T-helper 2 cell treated with Interferon-gamma antibody and Interleukin-4, amounts not matched to agents 5 μg/mL and 100 μg/mL, for 36 hours (primary cell): ENCODE results near the gene NFE2.
"Not testable (repeated sequence)": the region's sequence is repeated elsewhere in the genome, so short reads cannot be mapped to it uniquely, and the experiment has no call there.

Source experiments
- DNase-seq: peaks from one replicate; pipeline ENCODE4 v3.0.0; 2021; ENCODE audit warnings: low spot score
- H3K27ac Mint-ChIP-seq: one replicate; pipeline ENCODE4 v1.8.0; 2021; ENCODE audit warnings: mild to moderate bottlenecking, mixed read lengths
- H3K27me3 Mint-ChIP-seq: one replicate; pipeline ENCODE4 v1.8.0; 2021; ENCODE audit warnings: low read depth, mixed read lengths
- H3K36me3 Mint-ChIP-seq: one replicate; pipeline ENCODE4 v1.8.0; 2021; ENCODE audit warnings: low read depth, mixed read lengths
- H3K4me1 Mint-ChIP-seq: one replicate; pipeline ENCODE4 v1.8.0; 2021; ENCODE audit warnings: low read depth, mixed read lengths
- H3K4me3 Mint-ChIP-seq: one replicate; pipeline ENCODE4 v1.8.0; 2022; ENCODE audit warnings: mild to moderate bottlenecking, moderate library complexity, mixed read lengths
- H3K9me3 Mint-ChIP-seq: one replicate; pipeline ENCODE4 v1.8.0; 2021; ENCODE audit warnings: mixed read lengths

The NFE2 gene

DNA sequence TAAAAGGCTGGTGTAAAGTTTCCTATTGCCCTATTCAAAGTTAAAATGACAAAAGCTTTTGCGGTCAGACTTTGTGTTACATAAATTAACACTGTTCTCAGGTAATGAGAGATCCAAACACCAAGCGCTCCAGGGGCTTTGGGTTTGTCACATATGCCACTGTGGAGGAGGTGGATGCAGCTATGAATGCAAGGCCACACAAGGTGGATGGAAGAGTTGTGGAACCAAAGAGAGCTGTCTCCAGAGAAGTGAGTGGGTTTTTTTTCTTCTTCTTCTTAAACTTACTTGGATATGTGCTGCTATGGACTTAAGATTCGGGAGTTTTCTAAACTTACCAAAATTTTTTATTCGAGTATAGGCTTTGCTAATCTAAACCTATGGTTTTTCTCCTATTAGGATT is 19.1 kb downstream of the NFE2 start:
- not testable (repeated sequence) for DNase-seq, H3K27ac Mint-ChIP-seq, H3K27me3 Mint-ChIP-seq, H3K4me3 Mint-ChIP-seq, H3K9me3 Mint-ChIP-seq
- Mint-ChIP-seq H3K4me1 (peaks cover 49% of the 10 kb centered on the region), H3K36me3 (peaks cover 13% of the 10 kb centered on the region)

DNA sequence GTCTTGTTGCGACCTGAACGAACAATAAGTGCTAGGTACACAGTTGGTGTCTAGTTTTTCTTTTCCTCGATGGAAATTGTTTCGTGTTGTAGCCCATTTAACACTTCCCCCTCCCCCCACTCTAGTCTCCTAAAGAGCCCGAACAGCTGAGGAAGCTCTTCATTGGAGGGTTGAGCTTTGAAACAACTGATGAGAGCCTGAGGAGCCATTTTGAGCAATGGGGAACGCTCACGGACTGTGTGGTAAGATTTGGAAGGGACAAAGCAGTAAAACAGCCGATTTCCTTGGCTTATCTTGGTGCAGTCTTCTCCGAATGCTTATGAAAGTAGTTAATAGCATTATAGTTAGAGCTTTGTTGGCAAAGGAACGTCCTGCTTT is 19.6 kb downstream of the NFE2 start:
- DNase-seq, H3K27me3 Mint-ChIP-seq, H3K27ac Mint-ChIP-seq, H3K9me3 Mint-ChIP-seq, H3K4me3 Mint-ChIP-seq: not testable (repeated sequence)
- Mint-ChIP-seq H3K36me3 (peaks cover 18% of the 10 kb centered on the region), H3K4me1 (peaks cover 52% of the 10 kb centered on the region)

DNA sequence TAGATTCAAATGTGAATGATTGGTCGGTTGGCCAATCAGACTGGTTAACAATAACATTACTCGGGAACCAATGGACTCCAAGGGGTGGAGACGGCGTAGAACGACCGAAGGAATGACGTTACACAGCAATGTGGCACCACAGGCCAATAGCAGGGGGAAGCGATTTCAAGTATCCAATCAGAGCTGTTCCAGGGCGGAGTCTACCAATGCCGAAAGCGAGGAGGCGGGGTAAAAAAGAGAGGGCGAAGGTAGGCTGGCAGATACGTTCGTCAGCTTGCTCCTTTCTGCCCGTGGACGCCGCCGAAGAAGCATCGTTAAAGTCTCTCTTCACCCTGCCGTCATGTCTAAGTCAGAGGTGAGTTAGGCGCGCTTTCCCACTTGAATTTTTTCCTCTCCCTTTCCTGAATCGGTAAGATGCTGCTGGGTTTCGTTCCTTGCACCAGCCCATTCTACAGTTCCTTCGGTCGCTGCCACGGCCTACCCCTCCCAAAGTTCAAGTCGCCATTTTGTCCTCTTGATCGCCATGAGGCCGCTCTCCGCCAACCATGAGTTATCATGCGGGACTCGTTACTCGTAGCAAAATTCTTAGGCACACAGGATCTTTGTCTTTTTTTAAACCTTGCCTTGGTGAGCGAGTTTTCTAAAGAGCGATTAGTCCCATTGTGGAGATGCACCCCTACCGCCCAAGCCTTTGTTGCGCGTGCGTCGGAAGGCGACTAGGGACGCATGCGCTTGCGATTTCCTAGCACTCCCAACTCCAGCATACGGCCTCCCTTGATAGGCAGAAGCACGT is 20.2 kb downstream of the NFE2 start, which contains the start of gene HNRNPA1:
TSS of gene HNRNPA1 (plus strand) at position 259 of the 793 bp plus-strand sequence. CDS start at position 341, 82 bp downstream.
- Mint-ChIP-seq H3K9me3 (no peaks in the 10 kb centered on the region), H3K36me3 (peaks cover 22% of the 10 kb centered on the region), H3K4me3 (no peak within 1 kb of the TSS), H3K27ac (no peak within 1 kb of the TSS), H3K4me1 (peaks cover 52% of the 10 kb centered on the region), H3K27me3 (no peaks in the 10 kb centered on the region)
- DNase-seq: peak; percentile 95

DNA sequence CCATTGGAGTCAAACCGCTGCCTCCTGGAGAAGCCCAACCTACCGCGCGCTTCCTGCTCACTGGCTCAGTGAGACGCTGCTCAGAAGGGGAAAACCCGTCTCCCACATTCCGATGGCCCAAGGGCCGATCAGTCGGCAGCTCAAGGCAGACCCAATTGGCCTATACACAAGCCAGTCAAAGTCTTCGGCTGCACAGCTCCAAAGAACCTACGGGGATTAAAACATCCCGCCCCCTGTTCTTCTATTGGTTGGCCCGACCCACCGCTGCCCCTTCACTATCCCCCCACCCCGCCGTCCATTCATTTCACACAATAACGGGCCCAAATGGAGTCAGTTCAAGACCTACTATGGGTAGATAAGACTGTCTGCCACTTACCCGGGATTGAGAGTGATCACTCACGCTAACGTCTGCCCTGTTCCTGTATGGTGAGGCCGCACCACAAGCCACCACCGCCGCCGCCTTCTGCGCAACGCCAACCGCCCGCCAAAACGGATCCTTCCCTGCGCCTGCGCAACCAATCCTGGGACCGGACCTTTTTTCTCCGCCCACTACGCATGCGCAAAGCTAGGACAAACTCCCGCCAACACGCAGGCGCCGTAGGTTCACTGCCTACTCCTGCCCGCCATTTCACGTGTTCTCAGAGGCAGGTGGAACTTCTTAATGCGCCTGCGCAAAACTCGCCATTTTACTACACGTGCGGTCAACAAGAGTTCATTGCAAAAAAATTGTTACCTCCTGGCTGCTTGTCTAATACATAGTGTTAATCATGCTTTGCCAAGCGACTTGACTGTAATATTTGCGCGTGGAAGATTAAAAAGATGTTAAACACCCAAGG is 21.0 kb downstream of the NFE2 start, which contains the start of gene CBX5:
TSS of gene CBX5 (minus strand) at position 491 of the 836 bp plus-strand sequence. CDS start 22,472 bp downstream, outside the sequence.
- no peak within 1 kb of the TSS for H3K27ac Mint-ChIP-seq
- peak; percentile 99 for DNase-seq
- no peak within 1 kb of the TSS for H3K4me3 Mint-ChIP-seq
- peaks cover 50% of the 10 kb centered on the region for H3K4me1 Mint-ChIP-seq
- no peaks in the 10 kb centered on the region for H3K9me3 Mint-ChIP-seq
- no peaks in the 10 kb centered on the region for H3K27me3 Mint-ChIP-seq
- H3K36me3 Mint-ChIP-seq: peaks cover 26% of the 10 kb centered on the region

DNA sequence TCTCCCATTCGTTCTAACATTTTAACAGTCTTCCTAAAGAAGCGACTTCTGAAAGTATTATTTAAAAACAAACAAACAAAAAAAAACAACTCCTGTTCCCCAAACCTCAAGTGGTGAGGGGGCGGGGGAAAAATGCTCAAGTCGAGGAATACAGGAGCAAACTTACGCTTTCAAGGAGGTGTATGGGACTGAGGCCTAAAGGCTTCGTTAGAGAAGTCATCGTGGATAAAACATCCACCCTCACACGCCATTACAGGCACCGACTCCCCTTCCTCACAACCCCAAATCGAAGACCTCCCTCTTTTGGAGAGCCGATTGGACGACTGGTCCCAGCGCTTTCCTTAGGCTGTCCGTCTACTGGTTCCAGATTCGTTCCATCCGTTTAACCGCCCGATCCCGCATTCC is 21.6 kb downstream of the NFE2 start:
- Mint-ChIP-seq H3K4me3 (no peak overlapping the region), H3K27me3 (no peaks in the 10 kb centered on the region), H3K9me3 (no peaks in the 10 kb centered on the region), H3K36me3 (peaks cover 28% of the 10 kb centered on the region), H3K27ac (no peak overlapping the region), H3K4me1 (peaks cover 48% of the 10 kb centered on the region)
- DNase-seq: no peak

DNA sequence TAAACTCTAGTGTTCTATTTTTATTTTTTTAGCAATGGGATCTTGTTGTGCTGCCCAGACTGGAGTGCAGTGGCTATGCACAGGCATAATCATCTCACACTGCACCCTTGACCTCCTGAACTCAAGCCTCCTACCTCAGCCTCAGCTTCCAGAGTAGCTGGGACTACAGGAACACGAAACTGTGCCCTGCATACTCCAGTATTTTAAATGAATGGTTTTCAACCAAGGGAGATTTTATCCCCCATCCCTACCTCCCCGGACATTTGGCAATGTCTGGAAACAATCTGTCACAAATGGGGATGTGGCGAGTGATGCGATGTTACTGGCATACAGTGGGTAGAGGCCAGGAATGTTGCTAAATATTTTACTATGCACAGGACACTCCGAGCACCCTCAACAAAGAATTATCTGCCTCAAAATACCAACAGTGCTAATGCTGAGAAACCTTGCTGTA is 23.0 kb downstream of the NFE2 start:
- no peak for DNase-seq
- peaks cover 34% of the 10 kb centered on the region for H3K4me1 Mint-ChIP-seq
- H3K27me3 Mint-ChIP-seq: no peaks in the 10 kb centered on the region
- H3K9me3 Mint-ChIP-seq: no peaks in the 10 kb centered on the region
- no peak overlapping the region for H3K4me3 Mint-ChIP-seq
- no peak overlapping the region for H3K27ac Mint-ChIP-seq
- H3K36me3 Mint-ChIP-seq: peaks cover 37% of the 10 kb centered on the region

DNA sequence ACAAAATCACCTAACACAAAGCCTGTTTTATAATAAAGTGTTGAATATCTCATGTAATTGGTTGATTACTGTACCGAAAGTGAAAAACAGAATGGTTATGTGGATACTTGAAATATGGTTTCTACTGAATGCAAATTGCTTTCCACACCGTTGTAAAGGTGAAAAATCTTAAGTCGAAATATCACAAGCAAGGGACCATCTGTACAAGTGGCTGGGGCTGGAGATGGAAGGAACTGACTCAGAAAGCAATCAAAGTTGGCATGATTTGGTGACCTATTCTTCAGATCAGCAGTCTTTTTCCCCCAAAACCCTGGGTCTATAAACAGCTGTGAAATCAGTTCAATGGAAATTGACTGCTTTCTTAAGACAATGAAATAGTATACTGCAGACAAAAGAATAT is 24.4 kb downstream of the NFE2 start:
- H3K27ac Mint-ChIP-seq: no peak overlapping the region

DNA sequence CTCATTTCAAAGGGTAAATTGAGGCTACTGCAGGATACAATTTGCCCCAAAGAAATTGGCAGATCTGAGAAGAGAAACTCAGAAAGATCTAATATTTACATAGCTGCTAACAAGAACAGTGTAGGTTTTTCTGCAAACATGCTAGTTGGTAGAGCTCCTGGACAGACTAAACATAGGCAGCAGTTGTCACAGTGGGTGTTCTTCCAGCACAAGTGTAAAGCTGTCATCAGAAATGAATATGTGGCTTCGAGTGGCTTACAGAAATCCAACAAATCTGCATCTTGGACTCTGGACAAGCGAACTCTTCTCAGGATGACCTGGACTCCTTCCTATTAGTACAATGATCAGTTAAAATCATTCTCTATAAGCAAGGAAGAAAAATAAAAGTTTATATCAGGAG is 26.8 kb downstream of the NFE2 start:
- no peak for DNase-seq
- Mint-ChIP-seq H3K27ac (no peak overlapping the region), H3K9me3 (no peaks in the 10 kb centered on the region), H3K36me3 (peaks cover 50% of the 10 kb centered on the region), H3K4me1 (peaks cover 41% of the 10 kb centered on the region), H3K4me3 (no peak overlapping the region), H3K27me3 (no peaks in the 10 kb centered on the region)

More for the DNA sequence above, 24.4 kb downstream of the NFE2 start:
- no peaks in the 10 kb centered on the region for H3K27me3 Mint-ChIP-seq
- no peak for DNase-seq
- H3K4me1 Mint-ChIP-seq: peaks cover 32% of the 10 kb centered on the region
- peak overlapping the region; percentile 48 for H3K4me3 Mint-ChIP-seq
- H3K36me3 Mint-ChIP-seq: peaks cover 46% of the 10 kb centered on the region
- no peaks in the 10 kb centered on the region for H3K9me3 Mint-ChIP-seq

DNA sequence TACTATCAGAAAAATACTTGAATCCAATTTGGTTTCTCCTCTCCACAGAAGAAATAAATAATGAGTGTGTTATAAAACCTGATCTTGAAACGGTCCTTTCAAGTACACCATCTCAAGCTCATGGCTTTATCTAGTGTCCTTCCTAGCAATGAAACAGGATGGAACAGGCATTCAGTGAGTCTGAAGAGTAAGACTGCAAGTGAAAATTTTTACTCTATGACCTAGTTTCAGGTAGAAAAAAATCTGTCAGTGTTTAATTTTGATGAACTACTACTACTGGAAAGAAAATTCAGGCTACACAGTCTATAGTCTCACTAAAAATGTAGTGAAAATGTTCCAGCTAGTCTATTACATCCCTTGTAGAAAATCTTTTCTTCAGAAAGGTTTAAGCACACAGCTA is 28.6 kb downstream of the NFE2 start:
- Mint-ChIP-seq H3K4me1 (peaks cover 29% of the 10 kb centered on the region), H3K4me3 (no peak overlapping the region), H3K27ac (no peak overlapping the region)

DNA sequence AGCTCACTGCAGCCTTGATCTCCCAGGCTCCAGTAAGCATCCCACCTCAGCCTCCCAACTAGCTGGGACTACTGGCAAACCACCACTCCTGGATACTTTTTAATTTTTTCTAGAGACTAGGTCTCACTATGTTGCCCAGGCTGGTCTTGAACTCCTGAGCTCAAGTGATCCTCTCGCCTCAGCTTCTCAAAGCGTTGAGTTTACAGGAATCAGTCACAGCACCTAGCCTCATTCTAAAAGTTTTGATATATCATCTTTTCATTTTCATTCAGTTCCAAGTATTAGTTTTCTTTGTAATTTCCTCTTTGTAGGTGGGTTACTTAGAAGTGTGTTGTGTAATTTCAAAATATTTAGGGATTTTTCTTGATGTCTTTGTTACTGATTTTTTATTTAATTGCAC is 30.5 kb downstream of the NFE2 start:
- H3K9me3 Mint-ChIP-seq: no peaks in the 10 kb centered on the region
- peaks cover 35% of the 10 kb centered on the region for H3K36me3 Mint-ChIP-seq
- H3K27me3 Mint-ChIP-seq: no peaks in the 10 kb centered on the region
- peaks cover 22% of the 10 kb centered on the region for H3K4me1 Mint-ChIP-seq
- H3K4me3 Mint-ChIP-seq: no peak overlapping the region
- DNase-seq: no peak
- no peak overlapping the region for H3K27ac Mint-ChIP-seq

More for the DNA sequence above, 28.6 kb downstream of the NFE2 start:
- H3K9me3 Mint-ChIP-seq: no peaks in the 10 kb centered on the region
- H3K36me3 Mint-ChIP-seq: peaks cover 43% of the 10 kb centered on the region
- no peak for DNase-seq
- H3K27me3 Mint-ChIP-seq: no peaks in the 10 kb centered on the region

DNA sequence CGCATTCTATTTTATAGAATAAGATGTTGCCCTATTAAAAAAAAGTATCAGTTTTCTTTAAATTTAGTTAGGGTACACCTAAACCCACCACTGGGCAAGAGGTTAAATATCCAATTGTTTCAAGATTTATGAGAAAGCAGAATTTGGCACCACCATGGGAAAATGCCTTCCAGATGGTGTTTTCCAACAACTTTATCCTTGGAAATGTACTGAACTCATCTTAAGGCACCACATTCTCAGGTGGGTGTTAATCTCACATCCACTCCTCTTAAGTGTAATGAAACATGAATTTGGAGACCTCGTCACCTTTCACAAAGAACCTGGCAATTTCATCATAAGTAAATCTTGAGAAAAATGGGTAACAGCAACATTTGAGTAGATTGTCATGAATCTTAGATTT is 34.0 kb downstream of the NFE2 start:
- no peak overlapping the region for H3K4me3 Mint-ChIP-seq
- no peaks in the 10 kb centered on the region for H3K27me3 Mint-ChIP-seq
- peaks cover 33% of the 10 kb centered on the region for H3K4me1 Mint-ChIP-seq
- no peak for DNase-seq
- H3K36me3 Mint-ChIP-seq: peaks cover 26% of the 10 kb centered on the region
- no peak overlapping the region for H3K27ac Mint-ChIP-seq
- no peaks in the 10 kb centered on the region for H3K9me3 Mint-ChIP-seq

DNA sequence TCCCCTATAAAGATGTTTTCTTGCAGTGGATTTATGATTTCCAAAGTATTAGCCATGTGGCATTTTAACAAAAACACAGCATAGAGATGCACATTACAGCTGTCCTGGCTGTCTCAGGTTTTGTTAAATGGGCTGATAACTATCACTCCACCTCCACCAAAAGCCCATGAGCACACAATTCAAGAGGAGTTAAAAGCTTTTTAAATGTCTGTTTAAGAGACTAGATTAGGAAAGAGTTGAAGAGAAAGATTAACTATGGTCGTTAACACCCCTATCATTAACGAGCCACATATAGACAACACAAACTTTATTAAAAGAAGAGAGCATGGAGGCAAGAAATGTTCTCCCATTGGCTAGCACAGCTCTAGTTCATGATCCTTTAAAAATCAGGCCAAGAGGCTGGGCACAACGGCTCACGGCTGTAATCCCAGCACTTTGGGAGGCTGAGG is 35.4 kb downstream of the NFE2 start:
- no peak for DNase-seq
- no peak overlapping the region for H3K4me3 Mint-ChIP-seq
- no peak overlapping the region for H3K27ac Mint-ChIP-seq
- no peaks in the 10 kb centered on the region for H3K9me3 Mint-ChIP-seq
- H3K36me3 Mint-ChIP-seq: peaks cover 17% of the 10 kb centered on the region
- H3K27me3 Mint-ChIP-seq: no peaks in the 10 kb centered on the region
- H3K4me1 Mint-ChIP-seq: peaks cover 26% of the 10 kb centered on the region

DNA sequence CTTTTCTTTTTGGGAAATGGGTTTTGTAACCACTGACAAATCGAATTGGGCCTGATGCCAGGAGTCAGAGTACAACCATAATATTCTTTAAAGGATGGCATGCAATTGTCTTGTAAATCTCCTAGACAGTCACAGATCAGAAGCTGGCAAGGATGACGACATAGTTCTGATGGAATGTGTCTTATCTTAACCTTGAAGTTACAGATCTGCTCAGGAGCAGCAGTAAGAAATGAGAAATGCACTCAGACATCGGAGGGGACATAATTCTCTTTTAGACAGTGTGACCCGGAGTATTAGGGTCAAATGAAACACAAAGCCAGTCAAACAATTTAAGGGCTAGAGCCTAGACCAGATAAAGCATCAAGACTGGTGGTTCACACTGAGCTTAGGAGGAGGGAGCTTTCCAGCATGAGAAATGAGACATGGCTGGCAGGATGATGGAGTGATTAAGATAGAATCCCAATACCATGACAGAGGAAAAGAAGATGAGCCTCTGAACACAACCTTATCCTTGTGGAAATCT is 38.4 kb downstream of the NFE2 start:
- H3K9me3 Mint-ChIP-seq: no peaks in the 10 kb centered on the region
- H3K4me1 Mint-ChIP-seq: peaks cover 38% of the 10 kb centered on the region
- no peak for DNase-seq

More for the DNA sequence above, 38.4 kb downstream of the NFE2 start:
- Mint-ChIP-seq H3K27me3 (no peaks in the 10 kb centered on the region), H3K36me3 (peaks cover 21% of the 10 kb centered on the region), H3K27ac (no peak overlapping the region), H3K4me3 (no peak overlapping the region)
